ENCODE data around the gene CTRL.

CTRL gene

DNA sequence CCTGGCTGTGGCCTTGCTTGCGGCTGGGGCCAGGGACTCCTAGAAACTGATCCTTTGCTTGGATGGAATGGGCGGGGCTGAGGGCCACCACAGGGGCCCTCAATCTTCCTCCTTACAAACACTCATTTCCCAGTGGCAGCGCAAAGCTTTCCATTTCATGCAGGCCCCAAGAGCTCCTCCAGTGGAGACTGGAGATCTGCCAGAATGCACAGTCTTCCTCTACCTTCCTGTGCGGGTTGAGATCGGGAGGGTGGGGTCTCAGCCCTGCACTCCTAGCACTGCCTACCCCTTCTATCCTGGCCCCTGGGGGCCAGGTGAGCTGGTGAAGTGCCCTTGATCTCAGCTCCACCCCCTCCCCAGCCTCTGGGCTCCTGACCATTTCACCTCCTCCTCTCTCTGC lies 45.3 kb downstream of the CTRL start:
- no peak for DNase-seq

GRCh38 chr16:67885976-67886375 lies 45.7 kb downstream of the CTRL start:
- no peak for DNase-seq

GRCh38 chr16:67885545-67885944 lies 46.1 kb downstream of the CTRL start:
- DNase-seq = no peak

DNA sequence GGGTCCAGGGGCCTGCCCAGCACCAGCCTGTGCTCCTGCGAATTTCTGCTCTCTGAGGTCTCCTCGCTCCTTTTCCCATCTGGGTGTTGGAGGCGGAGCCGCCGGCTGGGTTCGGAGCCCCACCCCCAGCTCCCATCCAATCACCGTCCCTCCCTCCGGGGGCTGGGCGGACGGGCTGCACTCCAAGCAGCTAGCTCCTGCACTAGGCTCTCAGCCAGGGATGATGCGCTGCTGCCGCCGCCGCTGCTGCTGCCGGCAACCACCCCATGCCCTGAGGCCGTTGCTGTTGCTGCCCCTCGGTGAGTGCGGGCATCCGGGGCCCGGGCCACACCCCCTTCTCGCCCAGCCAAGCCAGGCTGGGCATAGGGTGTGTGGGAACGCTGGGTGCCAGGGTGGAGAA lies 47.0 kb downstream of the CTRL start, which contains the start of gene NRN1L:
TSS of gene NRN1L (plus strand) at position 202 of the 400 bp plus-strand sequence. CDS start at position 221, 19 bp downstream.
- DNase-seq = no peak

DNA sequence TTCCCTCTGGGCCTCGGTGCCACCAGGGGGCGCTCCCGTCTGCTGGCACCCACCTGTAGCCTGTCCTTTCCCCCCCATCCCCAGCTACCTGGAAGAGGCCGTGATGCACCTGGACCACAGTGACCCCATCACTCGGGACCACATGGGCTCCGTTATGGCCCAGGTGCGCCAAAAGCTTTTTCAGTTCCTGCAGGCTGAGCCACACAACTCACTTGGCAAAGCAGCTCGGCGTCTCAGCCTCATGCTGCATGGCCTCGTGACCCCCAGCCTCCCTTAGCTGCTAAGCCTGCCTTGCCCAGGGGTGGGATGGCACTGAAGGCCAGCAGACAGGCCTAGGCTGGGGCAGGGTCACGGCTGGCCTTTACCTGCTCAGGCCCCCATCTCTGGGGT lies 47.8 kb downstream of the CTRL start:
- peak; percentile 83 for DNase-seq

GRCh38 chr16:67883146-67883871 lies 48.4 kb downstream of the CTRL start:
- DNase-seq = no peak

- DNase-seq = no peak
These were observed 49.1 kb downstream of the CTRL start for GRCh38 chr16:67882374-67883145.

DNA sequence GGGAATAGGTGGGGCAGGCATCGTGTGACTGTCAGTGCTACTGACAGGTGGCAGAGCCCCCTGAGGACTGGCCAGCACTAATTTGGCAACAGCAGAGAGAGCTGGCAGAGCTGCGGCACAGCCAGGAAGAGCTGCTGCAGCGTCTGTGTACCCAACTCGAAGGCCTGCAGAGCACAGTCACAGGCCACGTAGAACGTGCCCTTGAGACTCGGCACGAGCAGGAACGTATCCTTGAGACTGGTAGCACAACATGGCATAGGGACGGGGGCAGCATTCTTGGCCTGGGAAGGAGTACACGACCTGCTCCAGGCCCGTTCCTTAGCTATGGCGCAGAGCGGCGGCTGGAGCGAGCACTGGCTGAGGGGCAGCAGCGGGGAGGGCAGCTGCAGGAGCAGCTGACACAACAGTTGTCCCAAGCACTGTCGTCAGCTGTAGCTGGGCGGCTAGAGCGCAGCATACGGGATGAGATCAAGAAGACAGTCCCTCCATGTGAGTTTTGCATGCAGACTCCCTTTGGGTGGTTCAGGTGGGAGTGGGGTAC lies 50.0 kb downstream of the CTRL start:
- DNase-seq = no peak

DNA sequence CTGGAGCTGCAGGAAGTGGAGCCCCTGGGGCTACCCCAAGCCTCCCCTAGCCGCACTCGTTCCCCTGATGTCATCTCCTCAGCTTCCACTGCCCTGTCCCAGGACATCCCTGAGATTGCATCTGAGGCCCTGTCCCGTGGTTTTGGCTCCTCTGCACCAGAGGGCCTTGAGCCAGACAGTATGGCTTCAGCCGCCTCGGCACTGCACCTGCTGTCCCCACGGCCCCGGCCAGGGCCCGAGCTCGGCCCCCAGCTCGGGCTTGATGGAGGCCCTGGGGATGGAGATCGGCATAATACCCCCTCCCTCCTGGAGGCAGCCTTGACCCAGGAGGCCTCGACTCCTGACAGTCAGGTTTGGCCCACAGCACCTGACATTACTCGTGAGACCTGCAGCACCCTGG lies 51.1 kb downstream of the CTRL start:
- DNase-seq = no peak

DNA sequence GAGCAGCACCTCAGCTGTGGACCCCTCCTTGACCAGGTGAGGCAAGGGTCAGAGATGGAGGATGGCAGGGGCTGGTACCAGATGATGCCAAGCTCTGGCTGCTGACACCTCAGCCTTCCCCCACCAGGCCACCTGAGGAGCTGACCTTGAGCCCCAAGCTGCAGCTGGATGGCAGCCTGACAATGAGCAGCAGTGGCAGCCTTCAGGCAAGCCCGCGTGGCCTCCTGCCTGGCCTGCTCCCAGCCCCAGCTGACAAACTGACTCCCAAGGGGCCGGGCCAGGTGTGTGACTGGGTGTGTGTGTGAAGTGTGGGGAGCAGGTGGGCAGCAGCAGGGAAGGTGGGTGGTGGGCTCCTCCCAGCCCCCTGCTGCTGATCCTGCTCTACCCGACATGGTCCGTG lies 51.7 kb downstream of the CTRL start:
- no peak for DNase-seq

Measured in CD4-positive, alpha-beta T cell treated with Interleukin-17A for 4 hours (primary cell).